Fibroblast of peridontal ligament (primary cell): ENCODE results near the gene PPP2R5E.
"Not testable (repeated sequence)": the region's sequence is repeated elsewhere in the genome, so short reads cannot be mapped to it uniquely, and the experiment has no call there.

Experiments
- DNase-seq: peaks from one replicate; pipeline ENCODE4 v3.0.0-alpha.2; 2010; ENCODE audit errors: extremely low read depth

The PPP2R5E gene

GRCh38 chr14:63522511-63522910 is 20.7 kb downstream of the PPP2R5E start:
- not testable (repeated sequence) for DNase-seq

GRCh38 chr14:63517354-63517753 is 25.8 kb downstream of the PPP2R5E start:
- DNase-seq, result no peak

GRCh38 chr14:63515240-63515639 is 27.9 kb downstream of the PPP2R5E start:
- no peak for DNase-seq

GRCh38 chr14:63513756-63514155 is 29.4 kb downstream of the PPP2R5E start:
- DNase-seq, result no peak

- no peak for DNase-seq
Measured at GRCh38 chr14:63512861-63513260, 30.3 kb downstream of the PPP2R5E start.

- DNase-seq, result peak; percentile 64
Measured at GRCh38 chr14:63510538-63510937, 32.6 kb downstream of the PPP2R5E start.

- no peak for DNase-seq
Measured at GRCh38 chr14:63508033-63508432, 35.1 kb downstream of the PPP2R5E start.

GRCh38 chr14:63504648-63505047 is 38.5 kb downstream of the PPP2R5E start:
- peak; percentile 45 for DNase-seq

GRCh38 chr14:63501429-63501828 is 41.7 kb downstream of the PPP2R5E start:
- no peak for DNase-seq

- DNase-seq, result peak; percentile 95
Measured at GRCh38 chr14:63499701-63500250, 43.4 kb downstream of the PPP2R5E start.

GRCh38 chr14:63496837-63497400 is 46.3 kb downstream of the PPP2R5E start:
- DNase-seq, result no peak

- peak; percentile 46 for DNase-seq
Measured at GRCh38 chr14:63493246-63493645, 49.9 kb downstream of the PPP2R5E start.

GRCh38 chr14:63492391-63492790 is 50.8 kb downstream of the PPP2R5E start:
- DNase-seq, result peak; percentile 78

GRCh38 chr14:63487724-63488123 is 55.5 kb downstream of the PPP2R5E start:
- no peak for DNase-seq

- DNase-seq, result no peak
Measured at GRCh38 chr14:63486738-63487137, 56.4 kb downstream of the PPP2R5E start.

GRCh38 chr14:63483315-63483714 is 59.9 kb downstream of the PPP2R5E start:
- DNase-seq, result no peak

- DNase-seq, result no peak
Measured at GRCh38 chr14:63480599-63480998, 62.6 kb downstream of the PPP2R5E start.

- no peak for DNase-seq
Measured at GRCh38 chr14:63478437-63478852, 64.7 kb downstream of the PPP2R5E start.

- peak; percentile 43 for DNase-seq
Measured at GRCh38 chr14:63478010-63478409, 65.2 kb downstream of the PPP2R5E start.

GRCh38 chr14:63477556-63477955 is 65.6 kb downstream of the PPP2R5E start:
- no peak for DNase-seq

- no peak for DNase-seq
Measured at GRCh38 chr14:63475761-63476160, 67.4 kb downstream of the PPP2R5E start.

GRCh38 chr14:63474844-63475243 is 68.3 kb downstream of the PPP2R5E start:
- no peak for DNase-seq

GRCh38 chr14:63474111-63474510 is 69.1 kb downstream of the PPP2R5E start:
- no peak for DNase-seq
